SK-N-SH treated with all-trans-retinoic acid at 6 μM for 48 hours (cell line): ENCODE measurements around the gene C22orf23.

Experiments used
- ARNTL ChIP-seq: fragments of 450-650 bp; formaldehyde crosslinking; IDR thresholded peaks from 2 replicates; pipeline ENCODE4 v1.5.0; 2020; ENCODE audit warnings: low read depth, mild to moderate bottlenecking, moderate library complexity, borderline replicate concordance
- CREB5 ChIP-seq: fragments of 250-450 bp; sonication (Bioruptor Pico); IDR thresholded peaks from 2 replicates; pipeline ENCODE4 v1.5.1; 2020; ENCODE audit warnings: low read depth, mild to moderate bottlenecking, moderate library complexity
- CSRNP3 ChIP-seq: fragments of 250-450 bp; sonication (Bioruptor Pico); IDR thresholded peaks from 2 replicates; pipeline ENCODE4 v1.5.1; 2021; ENCODE audit warnings: mild to moderate bottlenecking, moderate library complexity
- OSR1 ChIP-seq: fragments of 250-450 bp; sonication (Bioruptor Pico); IDR thresholded peaks from 2 replicates; pipeline ENCODE4 v1.8.0; 2022; ENCODE audit warnings: moderate library complexity, mild to moderate bottlenecking, inconsistent platforms
- PATZ1 ChIP-seq: fragments of 250-450 bp; sonication (Bioruptor Pico); IDR thresholded peaks from 2 replicates; pipeline ENCODE4 v1.8.0; 2020; ENCODE audit warnings: mild to moderate bottlenecking, moderate library complexity, borderline replicate concordance
- TF ChIP-seq, protein P1 (sequence below): fragments of 250-450 bp; sonication (Bioruptor Pico); IDR thresholded peaks from 2 replicates; pipeline ENCODE4 v1.8.0; 2021; ENCODE audit warnings: low read depth, mild to moderate bottlenecking, moderate library complexity, borderline replicate concordance

- TF ChIP-seq CSRNP3 (CRISPR knock-in tag) (no peak), CREB5 (CRISPR knock-in tag) (no peak), PATZ1 (CRISPR knock-in tag) (no peak), ARNTL (CRISPR knock-in tag) (no peak), OSR1 (CRISPR knock-in tag) (no peak)
- TF ChIP-seq, protein P1, sequence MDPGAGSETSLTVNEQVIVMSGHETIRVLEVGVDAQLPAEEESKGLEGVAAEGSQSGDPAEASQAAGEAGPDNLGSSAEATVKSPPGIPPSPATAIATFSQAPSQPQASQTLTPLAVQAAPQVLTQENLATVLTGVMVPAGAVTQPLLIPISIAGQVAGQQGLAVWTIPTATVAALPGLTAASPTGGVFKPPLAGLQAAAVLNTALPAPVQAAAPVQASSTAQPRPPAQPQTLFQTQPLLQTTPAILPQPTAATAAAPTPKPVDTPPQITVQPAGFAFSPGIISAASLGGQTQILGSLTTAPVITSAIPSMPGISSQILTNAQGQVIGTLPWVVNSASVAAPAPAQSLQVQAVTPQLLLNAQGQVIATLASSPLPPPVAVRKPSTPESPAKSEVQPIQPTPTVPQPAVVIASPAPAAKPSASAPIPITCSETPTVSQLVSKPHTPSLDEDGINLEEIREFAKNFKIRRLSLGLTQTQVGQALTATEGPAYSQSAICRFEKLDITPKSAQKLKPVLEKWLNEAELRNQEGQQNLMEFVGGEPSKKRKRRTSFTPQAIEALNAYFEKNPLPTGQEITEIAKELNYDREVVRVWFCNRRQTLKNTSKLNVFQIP (CRISPR knock-in tag): no peak
These were observed 59.8 kb downstream of the C22orf23 start for GRCh38 chr22:37893583-37893983.
